Cerebellar cortex (tissue), 1 donor: ENCODE measurements around the gene DSCAM.

Experiments
- DNase-seq: peaks from one replicate; pipeline ENCODE4 v3.0.0-alpha.2; 2015; ENCODE audit warnings: low spot score

Gene DSCAM

GRCh38 chr21:40178726-40179125, 668.2 kb downstream of the DSCAM start:
- DNase-seq = no peak

GRCh38 chr21:40177979-40178378, 669.0 kb downstream of the DSCAM start:
- DNase-seq = peak; percentile 24

GRCh38 chr21:40176724-40177123, 670.2 kb downstream of the DSCAM start:
- DNase-seq = no peak

GRCh38 chr21:40173816-40174215, 673.1 kb downstream of the DSCAM start:
- DNase-seq = no peak

- no peak for DNase-seq
Observed at GRCh38 chr21:40169971-40170370, 677.0 kb downstream of the DSCAM start.

GRCh38 chr21:40166291-40166843, 680.6 kb downstream of the DSCAM start:
- DNase-seq = no peak

- no peak for DNase-seq
Observed at GRCh38 chr21:40165773-40166070, 681.2 kb downstream of the DSCAM start.

- no peak for DNase-seq
Observed at GRCh38 chr21:40164905-40165772, 681.8 kb downstream of the DSCAM start.

- DNase-seq = no peak
Observed at GRCh38 chr21:40162075-40162474, 684.9 kb downstream of the DSCAM start.

GRCh38 chr21:40160911-40161310, 686.0 kb downstream of the DSCAM start:
- DNase-seq = no peak

- DNase-seq = no peak
Observed at GRCh38 chr21:40158366-40158765, 688.6 kb downstream of the DSCAM start.

- no peak for DNase-seq
Observed at GRCh38 chr21:40155563-40155962, 691.4 kb downstream of the DSCAM start.

GRCh38 chr21:40153351-40153750, 693.6 kb downstream of the DSCAM start:
- DNase-seq = no peak

- no peak for DNase-seq
Observed at GRCh38 chr21:40152476-40152875, 694.5 kb downstream of the DSCAM start.

GRCh38 chr21:40151611-40152010, 695.3 kb downstream of the DSCAM start:
- peak; percentile 92 for DNase-seq

GRCh38 chr21:40146216-40146837, 700.6 kb downstream of the DSCAM start:
- no peak for DNase-seq

GRCh38 chr21:40143822-40144525, 703.0 kb downstream of the DSCAM start:
- DNase-seq = peak; percentile 59

GRCh38 chr21:40141621-40142020, 705.3 kb downstream of the DSCAM start:
- DNase-seq = no peak

GRCh38 chr21:40140675-40141074, 706.3 kb downstream of the DSCAM start:
- DNase-seq = no peak

GRCh38 chr21:40139636-40140035, 707.3 kb downstream of the DSCAM start:
- no peak for DNase-seq

GRCh38 chr21:40136571-40136970, 710.4 kb downstream of the DSCAM start:
- no peak for DNase-seq

GRCh38 chr21:40134731-40135492, 712.0 kb downstream of the DSCAM start:
- no peak for DNase-seq
